ENCODE measurements around the gene MRC1. TPM values are rescaled to one million over a fixed set of nuclear protein-coding genes. Genes with fewer than 3 reads are reported as not detected.
"Not testable (repeated sequence)": the region's sequence is repeated elsewhere in the genome, so short reads cannot be mapped to it uniquely, and the experiment has no call there.

The MRC1 gene
- total and polyA plus RNA-seq, 9 of the 15 experiments (the other 6 are each of a cell fraction or from before 2014, with no cell fraction given): 0.01 to 0.20 (median 0.03) TPM; not detected in 5

DNA sequence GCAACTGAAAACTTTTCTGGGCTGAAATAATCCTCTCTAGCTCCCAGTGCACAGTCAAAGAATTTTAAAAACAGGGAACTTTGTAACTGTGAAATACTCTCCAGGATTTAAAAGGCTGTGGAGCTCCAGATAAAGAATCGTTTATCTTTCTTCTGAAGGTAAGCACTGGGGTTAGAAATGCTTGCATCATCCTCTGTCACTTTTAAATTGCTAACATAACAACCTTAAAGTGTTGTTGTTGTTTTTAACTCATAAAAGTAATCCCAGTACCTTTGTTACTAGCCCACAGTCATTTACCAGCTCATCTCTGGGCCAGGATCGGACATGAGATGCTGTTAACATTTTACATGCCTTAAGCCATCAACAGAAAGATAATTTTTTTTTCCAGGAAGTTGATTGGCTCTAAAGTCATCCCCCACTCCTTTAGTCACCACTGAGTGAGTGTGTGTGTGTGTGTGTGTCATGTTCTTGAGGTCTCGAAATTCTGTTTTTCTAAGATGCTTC is 142.8 kb downstream of the MRC1 start, which contains the start of gene SLC39A12 (continued):
- TF ChIP-seq, protein P1, sequence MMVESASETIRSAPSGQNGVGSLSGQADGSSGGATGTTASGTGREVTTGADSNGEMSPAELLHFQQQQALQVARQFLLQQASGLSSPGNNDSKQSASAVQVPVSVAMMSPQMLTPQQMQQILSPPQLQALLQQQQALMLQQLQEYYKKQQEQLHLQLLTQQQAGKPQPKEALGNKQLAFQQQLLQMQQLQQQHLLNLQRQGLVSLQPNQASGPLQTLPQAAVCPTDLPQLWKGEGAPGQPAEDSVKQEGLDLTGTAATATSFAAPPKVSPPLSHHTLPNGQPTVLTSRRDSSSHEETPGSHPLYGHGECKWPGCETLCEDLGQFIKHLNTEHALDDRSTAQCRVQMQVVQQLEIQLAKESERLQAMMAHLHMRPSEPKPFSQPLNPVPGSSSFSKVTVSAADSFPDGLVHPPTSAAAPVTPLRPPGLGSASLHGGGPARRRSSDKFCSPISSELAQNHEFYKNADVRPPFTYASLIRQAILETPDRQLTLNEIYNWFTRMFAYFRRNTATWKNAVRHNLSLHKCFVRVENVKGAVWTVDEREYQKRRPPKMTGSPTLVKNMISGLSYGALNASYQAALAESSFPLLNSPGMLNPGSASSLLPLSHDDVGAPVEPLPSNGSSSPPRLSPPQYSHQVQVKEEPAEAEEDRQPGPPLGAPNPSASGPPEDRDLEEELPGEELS (CRISPR knock-in tag; IDR thresholded peaks at IDR 0.05; ENCODE audit: borderline replicate concordance): no peak
- TF ChIP-seq NFXL1 (CRISPR knock-in tag; IDR thresholded peaks at IDR 0.05) (no peak), POLR2AphosphoS2 (IDR thresholded peaks at IDR 0.05; ENCODE audit: low read length) (no peak), RFX5 (IDR thresholded peaks at IDR 0.05; ENCODE audit: low read depth, low read length) (no peak), MAZ (CRISPR knock-in tag; conservative IDR thresholded peaks at IDR 0.05 in 1 of 2, IDR thresholded peaks at IDR 0.05 in 1 of 2) (no peak)
- TF ChIP-seq, protein P2, sequence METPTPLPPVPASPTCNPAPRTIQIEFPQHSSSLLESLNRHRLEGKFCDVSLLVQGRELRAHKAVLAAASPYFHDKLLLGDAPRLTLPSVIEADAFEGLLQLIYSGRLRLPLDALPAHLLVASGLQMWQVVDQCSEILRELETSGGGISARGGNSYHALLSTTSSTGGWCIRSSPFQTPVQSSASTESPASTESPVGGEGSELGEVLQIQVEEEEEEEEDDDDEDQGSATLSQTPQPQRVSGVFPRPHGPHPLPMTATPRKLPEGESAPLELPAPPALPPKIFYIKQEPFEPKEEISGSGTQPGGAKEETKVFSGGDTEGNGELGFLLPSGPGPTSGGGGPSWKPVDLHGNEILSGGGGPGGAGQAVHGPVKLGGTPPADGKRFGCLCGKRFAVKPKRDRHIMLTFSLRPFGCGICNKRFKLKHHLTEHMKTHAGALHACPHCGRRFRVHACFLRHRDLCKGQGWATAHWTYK (CRISPR knock-in tag; IDR thresholded peaks at IDR 0.05): no peak

DNA sequence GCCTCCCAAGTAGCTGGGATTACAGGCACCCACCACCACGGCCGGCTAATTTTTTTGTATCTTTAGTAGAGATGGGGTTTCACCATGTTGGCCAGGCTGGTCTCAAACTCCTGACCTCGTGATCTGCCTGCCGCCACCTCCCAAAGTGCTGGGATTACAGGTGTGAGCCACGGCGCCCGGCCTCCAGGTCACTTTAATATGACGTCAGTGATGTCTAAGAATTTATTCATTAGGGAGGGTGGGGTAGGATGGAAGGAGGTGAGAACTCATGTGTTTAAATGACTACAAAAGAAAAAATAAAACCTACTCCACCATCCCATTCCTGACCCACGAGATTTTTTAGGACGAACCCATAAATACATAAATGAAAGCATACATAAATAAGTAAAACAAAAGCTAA is 145.2 kb downstream of the MRC1 start:
- CTCF ChIA-PET (ENCODE audit: low intra/inter-chr PET ratio); H3K9me1 ChIP-seq (ENCODE audit: control insufficient read depth, insufficient read depth, low read length); FAIRE-seq; H3K27me3 ChIP-seq (ENCODE audit: control insufficient read depth in 2 of 2, insufficient read depth in 2 of 2, low read length in 2 of 2); POLR2A ChIA-PET; H3K79me2 ChIP-seq (ENCODE audit: control insufficient read depth, insufficient read depth, low read length); DNase-seq (ENCODE audit: extremely low read depth in 1 of 4, low spot score in 3 of 4); H3K27ac ChIP-seq (ENCODE audit: extremely low read depth, low read depth, low read length); H3K4me2 ChIP-seq (ENCODE audit: insufficient read depth, low read length); H2AFZ ChIP-seq (ENCODE audit: low read depth, low read length); in situ Hi-C loops (cut with MboI); H3K9ac ChIP-seq (ENCODE audit: insufficient read depth in 1 of 2, low read depth in 2 of 2, low read length in 2 of 2); intact Hi-C loops (cut with micrococcal nuclease); H4K20me1 ChIP-seq (replicated peaks; ENCODE audit: control insufficient read depth, insufficient read depth, low read length); ATAC-seq; H3K36me3 ChIP-seq (ENCODE audit: control insufficient read depth, insufficient read depth, low read length); H3K4me1 ChIP-seq (replicated peaks in 1 of 2; ENCODE audit: control insufficient read depth in 2 of 2, insufficient read depth in 2 of 2, low read length in 2 of 2); H3K9me3 ChIP-seq (replicated peaks; ENCODE audit: control insufficient read depth, insufficient read depth, low read depth, low read length); BruUV-seq (replicated peaks); H3K4me3 ChIP-seq: not testable (repeated sequence)
- WGBS (ENCODE audit: insufficient coverage, low coverage, missing lambda C conversion rate): 3% methylated on average over 10 of the region's 10 CpGs

Data from K562 (cell line).